Tibial nerve (tissue), 4 donors: ENCODE measurements around the gene MRPL21.

Experiments
- CTCF ChIP-seq, 5 experiments: fragments of 200-600 bp in 3 of 5; fragments of 450-650 bp in 2 of 5; sonication (generic) in 3 of 5; IDR thresholded peaks; one replicate each; pipeline ENCODE4 v1.5.1; 2016 to 2019; ENCODE audit warnings: antibody characterized with exemption in 5 of 5, mild to moderate bottlenecking in 3 of 5, moderate library complexity in 2 of 5
- EP300 ChIP-seq, 2 donors: sonication (generic); formaldehyde crosslinking; IDR thresholded peaks; one replicate each; pipeline ENCODE4 v1.6.1; 2017; ENCODE audit warnings: antibody characterized with exemption in 2 of 2, mild to moderate bottlenecking in 1 of 2
- POLR2A ChIP-seq, 2 donors: fragments of 450-650 bp; IDR thresholded peaks; one replicate each; pipeline ENCODE4 v1.6.1; 2017; ENCODE audit warnings: antibody characterized with exemption in 2 of 2, mild to moderate bottlenecking in 2 of 2, moderate library complexity in 2 of 2

DNA sequence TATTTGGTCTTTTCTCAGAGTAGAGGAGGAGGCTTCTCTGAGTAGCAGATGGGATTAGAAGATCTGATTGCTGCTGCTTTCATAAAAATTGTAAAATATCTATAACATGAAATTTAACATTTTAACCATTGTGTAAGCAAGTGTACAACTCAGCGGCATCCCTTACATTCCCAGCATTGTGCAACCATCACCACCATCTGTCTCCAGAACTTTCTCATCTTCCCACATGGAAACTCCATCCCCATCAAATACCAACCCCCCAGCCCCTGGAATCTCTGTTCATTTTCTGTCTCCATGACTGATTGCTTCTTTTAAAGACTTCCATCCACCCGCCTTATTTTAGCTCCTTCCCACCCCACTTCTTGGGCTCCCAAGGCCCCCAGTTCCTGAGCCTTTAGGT lies 44.9 kb upstream of the MRPL21 start:
- TF ChIP-seq CTCF (IDR thresholded peaks at IDR 0.05) (no peak), POLR2A (IDR thresholded peaks at IDR 0.05) (no peak), EP300 (IDR thresholded peaks at IDR 0.05) (no peak)
